HepG2 (cell line): ENCODE data around the gene FIS1. TPM values are rescaled to one million over a fixed set of nuclear protein-coding genes. Genes with fewer than 3 reads are reported as not detected.
A peak's percentile ranks its signal among the peaks of the same experiment; 100 is the strongest.

Experiments
- ATF7-NPFF ChIP-seq: sonication (generic); formaldehyde crosslinking; IDR thresholded peaks from 2 replicates; pipeline ENCODE4 v1.8.1; 2023; ENCODE audit warnings: mild to moderate bottlenecking, low read depth, missing genetic modification reagents, moderate library complexity
- E2F2 ChIP-seq: sonication (generic); formaldehyde crosslinking; IDR thresholded peaks from 2 replicates; pipeline ENCODE4 v1.4.0; 2020; ENCODE audit warnings: missing genetic modification reagents, borderline replicate concordance
- HMG20B ChIP-seq: conservative IDR thresholded peaks from 2 replicates; pipeline ENCODE4 v1.6.1; 2016; ENCODE audit warnings: missing genetic modification reagents, missing compliant biosample characterization
- TCF7L2 ChIP-seq: IDR thresholded peaks from 2 replicates; pipeline ENCODE4 v1.6.1; 2011; ENCODE audit warnings: mild to moderate bottlenecking, low read depth, low read length, moderate library complexity
- ZBTB1 ChIP-seq: sonication (generic); formaldehyde crosslinking; IDR thresholded peaks from 2 replicates; pipeline ENCODE4 v1.4.0; 2020; ENCODE audit warnings: missing genetic modification reagents, borderline replicate concordance
- ZMYM3 ChIP-seq: sonication (generic); formaldehyde crosslinking; IDR thresholded peaks from 2 replicates; pipeline ENCODE4 v1.5.1; 2020; ENCODE audit warnings: mild to moderate bottlenecking, missing genetic modification reagents
- ZNF543 ChIP-seq: sonication (generic); formaldehyde crosslinking; IDR thresholded peaks from 2 replicates; pipeline ENCODE4 v1.4.0; 2020; ENCODE audit warnings: mild to moderate bottlenecking, missing genetic modification reagents
- ZNF572 ChIP-seq: sonication (generic); formaldehyde crosslinking; IDR thresholded peaks from 2 replicates; pipeline ENCODE4 v1.5.1; 2020; ENCODE audit warnings: mild to moderate bottlenecking, missing genetic modification reagents
- ZNF619 ChIP-seq: sonication (generic); formaldehyde crosslinking; IDR thresholded peaks from 2 replicates; pipeline ENCODE4 v1.4.0; 2020; ENCODE audit warnings: mild to moderate bottlenecking, missing genetic modification reagents
- polyA plus RNA-seq, 8 experiments: library from polyadenylated mRNA; depleted of rRNA in 3 of 8; stranded (reverse) in 7 of 8; unstranded in 1 of 8; fragments of >200 nt; fragmentation: Illumina TruSeq in 4 of 8; extraction: Trizol in 4 of 8; gene quantifications; 2 replicates each; pipeline versions ENCODE4 v1.2.1 to v1.2.3, GENCODE V29; 2011 to 2016; ENCODE audit warnings: low read depth in 4 of 8, missing spikeins in 1 of 8, mixed read lengths in 1 of 8; ENCODE audit not compliant: insufficient read depth in 1 of 8
- total RNA-seq, 5 experiments: library from RNA; depleted of rRNA; stranded (reverse); fragments of >200 nt; fragmentation: Illumina TruSeq; extraction: Trizol; gene quantifications; 2 replicates each; pipeline ENCODE4 v1.2.3, GENCODE V29; 2016; ENCODE audit warnings: low read depth in 1 of 5
- TF ChIP-seq, protein P1 (sequence below): sonication (generic); formaldehyde crosslinking; IDR thresholded peaks from 2 replicates; pipeline ENCODE4 v1.5.0; 2020; ENCODE audit warnings: missing genetic modification reagents
- TF ChIP-seq, protein P2 (sequence below), 2 experiments: IDR thresholded peaks; 2 replicates each; pipeline ENCODE4 v1.6.1; 2011 to 2012; ENCODE audit warnings: low read length in 2 of 2, borderline replicate concordance in 1 of 2, low read depth in 1 of 2, mild to moderate bottlenecking in 1 of 2, moderate library complexity in 1 of 2
- TF ChIP-seq, protein P3 (sequence below): sonication (generic); formaldehyde crosslinking; IDR thresholded peaks from 2 replicates; pipeline ENCODE4 v1.4.0; 2020; ENCODE audit warnings: missing genetic modification reagents
- TF ChIP-seq, protein P4 (sequence below): IDR thresholded peaks from 2 replicates; pipeline ENCODE4 v1.6.1; 2012; ENCODE audit warnings: low read length, improper control_type of control experiment

FIS1 gene
- total and polyA plus RNA-seq, 2 of the 13 experiments (the other 11 are each of a cell fraction or from before 2014, with no cell fraction given) = 97.5 to 101 TPM

DNA sequence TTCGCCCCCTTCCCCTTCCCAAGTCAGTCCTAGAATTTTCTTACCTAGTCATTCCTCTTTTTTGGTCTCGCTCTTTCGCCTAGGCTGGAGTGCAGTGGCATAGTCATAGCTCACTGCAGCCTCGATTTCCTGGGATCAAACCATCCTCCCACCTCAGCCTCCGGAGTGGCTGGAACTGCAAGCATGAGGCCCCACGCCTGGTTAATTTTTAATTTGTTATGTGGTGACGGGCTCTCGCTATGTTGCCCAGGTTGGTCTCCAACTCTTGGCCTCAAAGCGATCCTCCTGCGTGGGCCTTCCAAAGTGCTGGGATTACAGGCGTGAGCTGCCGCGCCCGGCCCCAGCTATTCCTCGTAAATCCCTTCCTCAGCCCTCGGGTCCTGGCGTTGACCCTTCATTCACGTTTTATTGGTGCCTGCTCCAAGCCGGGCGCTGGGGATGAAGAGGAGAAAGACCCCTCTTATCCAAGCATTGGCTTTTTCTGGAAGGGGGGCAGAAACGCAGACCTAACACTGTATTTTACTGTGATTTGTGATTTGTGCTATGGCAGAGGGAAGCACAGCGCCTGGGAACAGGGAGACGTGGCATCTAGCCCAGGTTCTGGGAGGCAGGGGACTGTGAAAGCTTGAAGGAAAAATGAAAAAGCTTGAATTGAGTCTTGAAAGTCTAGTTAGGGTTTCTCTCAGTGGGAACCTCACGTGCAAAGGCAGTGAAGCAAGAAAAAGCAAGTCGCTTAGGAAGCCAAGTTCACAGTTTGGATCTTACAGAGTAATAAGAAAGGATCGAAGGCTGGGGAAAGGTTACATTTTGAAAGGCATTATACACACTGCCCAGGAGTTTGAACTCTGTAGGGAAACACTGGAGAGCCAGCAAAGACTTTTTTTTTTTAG is 26.4 kb downstream of the FIS1 start (continued):
- TF ChIP-seq, protein P1, sequence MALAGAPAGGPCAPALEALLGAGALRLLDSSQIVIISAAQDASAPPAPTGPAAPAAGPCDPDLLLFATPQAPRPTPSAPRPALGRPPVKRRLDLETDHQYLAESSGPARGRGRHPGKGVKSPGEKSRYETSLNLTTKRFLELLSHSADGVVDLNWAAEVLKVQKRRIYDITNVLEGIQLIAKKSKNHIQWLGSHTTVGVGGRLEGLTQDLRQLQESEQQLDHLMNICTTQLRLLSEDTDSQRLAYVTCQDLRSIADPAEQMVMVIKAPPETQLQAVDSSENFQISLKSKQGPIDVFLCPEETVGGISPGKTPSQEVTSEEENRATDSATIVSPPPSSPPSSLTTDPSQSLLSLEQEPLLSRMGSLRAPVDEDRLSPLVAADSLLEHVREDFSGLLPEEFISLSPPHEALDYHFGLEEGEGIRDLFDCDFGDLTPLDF = no peak
- TF ChIP-seq ZBTB1 (CRISPR knock-in tag) (no peak), ATF7-NPFF (CRISPR knock-in tag) (no peak), ZNF619 (no peak; the same call in 1 of the 2 replicates), ZNF572 (CRISPR knock-in tag) (0 out of 2 replicates have a peak, but pooled peaks have one; percentile 34), HMG20B (CRISPR knock-in tag) (no peak), E2F2 (CRISPR knock-in tag) (no peak), ZNF543 (no peak), ZMYM3 (CRISPR knock-in tag) (peak; percentile 93), TCF7L2 (no peak)
- TF ChIP-seq, protein P2, sequence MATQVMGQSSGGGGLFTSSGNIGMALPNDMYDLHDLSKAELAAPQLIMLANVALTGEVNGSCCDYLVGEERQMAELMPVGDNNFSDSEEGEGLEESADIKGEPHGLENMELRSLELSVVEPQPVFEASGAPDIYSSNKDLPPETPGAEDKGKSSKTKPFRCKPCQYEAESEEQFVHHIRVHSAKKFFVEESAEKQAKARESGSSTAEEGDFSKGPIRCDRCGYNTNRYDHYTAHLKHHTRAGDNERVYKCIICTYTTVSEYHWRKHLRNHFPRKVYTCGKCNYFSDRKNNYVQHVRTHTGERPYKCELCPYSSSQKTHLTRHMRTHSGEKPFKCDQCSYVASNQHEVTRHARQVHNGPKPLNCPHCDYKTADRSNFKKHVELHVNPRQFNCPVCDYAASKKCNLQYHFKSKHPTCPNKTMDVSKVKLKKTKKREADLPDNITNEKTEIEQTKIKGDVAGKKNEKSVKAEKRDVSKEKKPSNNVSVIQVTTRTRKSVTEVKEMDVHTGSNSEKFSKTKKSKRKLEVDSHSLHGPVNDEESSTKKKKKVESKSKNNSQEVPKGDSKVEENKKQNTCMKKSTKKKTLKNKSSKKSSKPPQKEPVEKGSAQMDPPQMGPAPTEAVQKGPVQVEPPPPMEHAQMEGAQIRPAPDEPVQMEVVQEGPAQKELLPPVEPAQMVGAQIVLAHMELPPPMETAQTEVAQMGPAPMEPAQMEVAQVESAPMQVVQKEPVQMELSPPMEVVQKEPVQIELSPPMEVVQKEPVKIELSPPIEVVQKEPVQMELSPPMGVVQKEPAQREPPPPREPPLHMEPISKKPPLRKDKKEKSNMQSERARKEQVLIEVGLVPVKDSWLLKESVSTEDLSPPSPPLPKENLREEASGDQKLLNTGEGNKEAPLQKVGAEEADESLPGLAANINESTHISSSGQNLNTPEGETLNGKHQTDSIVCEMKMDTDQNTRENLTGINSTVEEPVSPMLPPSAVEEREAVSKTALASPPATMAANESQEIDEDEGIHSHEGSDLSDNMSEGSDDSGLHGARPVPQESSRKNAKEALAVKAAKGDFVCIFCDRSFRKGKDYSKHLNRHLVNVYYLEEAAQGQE (IDR thresholded peaks at IDR 0.05; ENCODE audit: borderline replicate concordance in 1 of 2, low read depth in 1 of 2, low read length in 2 of 2) = no peak
- TF ChIP-seq, protein P3, sequence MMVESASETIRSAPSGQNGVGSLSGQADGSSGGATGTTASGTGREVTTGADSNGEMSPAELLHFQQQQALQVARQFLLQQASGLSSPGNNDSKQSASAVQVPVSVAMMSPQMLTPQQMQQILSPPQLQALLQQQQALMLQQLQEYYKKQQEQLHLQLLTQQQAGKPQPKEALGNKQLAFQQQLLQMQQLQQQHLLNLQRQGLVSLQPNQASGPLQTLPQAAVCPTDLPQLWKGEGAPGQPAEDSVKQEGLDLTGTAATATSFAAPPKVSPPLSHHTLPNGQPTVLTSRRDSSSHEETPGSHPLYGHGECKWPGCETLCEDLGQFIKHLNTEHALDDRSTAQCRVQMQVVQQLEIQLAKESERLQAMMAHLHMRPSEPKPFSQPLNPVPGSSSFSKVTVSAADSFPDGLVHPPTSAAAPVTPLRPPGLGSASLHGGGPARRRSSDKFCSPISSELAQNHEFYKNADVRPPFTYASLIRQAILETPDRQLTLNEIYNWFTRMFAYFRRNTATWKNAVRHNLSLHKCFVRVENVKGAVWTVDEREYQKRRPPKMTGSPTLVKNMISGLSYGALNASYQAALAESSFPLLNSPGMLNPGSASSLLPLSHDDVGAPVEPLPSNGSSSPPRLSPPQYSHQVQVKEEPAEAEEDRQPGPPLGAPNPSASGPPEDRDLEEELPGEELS (CRISPR knock-in tag) = no peak
- TF ChIP-seq, protein P4, sequence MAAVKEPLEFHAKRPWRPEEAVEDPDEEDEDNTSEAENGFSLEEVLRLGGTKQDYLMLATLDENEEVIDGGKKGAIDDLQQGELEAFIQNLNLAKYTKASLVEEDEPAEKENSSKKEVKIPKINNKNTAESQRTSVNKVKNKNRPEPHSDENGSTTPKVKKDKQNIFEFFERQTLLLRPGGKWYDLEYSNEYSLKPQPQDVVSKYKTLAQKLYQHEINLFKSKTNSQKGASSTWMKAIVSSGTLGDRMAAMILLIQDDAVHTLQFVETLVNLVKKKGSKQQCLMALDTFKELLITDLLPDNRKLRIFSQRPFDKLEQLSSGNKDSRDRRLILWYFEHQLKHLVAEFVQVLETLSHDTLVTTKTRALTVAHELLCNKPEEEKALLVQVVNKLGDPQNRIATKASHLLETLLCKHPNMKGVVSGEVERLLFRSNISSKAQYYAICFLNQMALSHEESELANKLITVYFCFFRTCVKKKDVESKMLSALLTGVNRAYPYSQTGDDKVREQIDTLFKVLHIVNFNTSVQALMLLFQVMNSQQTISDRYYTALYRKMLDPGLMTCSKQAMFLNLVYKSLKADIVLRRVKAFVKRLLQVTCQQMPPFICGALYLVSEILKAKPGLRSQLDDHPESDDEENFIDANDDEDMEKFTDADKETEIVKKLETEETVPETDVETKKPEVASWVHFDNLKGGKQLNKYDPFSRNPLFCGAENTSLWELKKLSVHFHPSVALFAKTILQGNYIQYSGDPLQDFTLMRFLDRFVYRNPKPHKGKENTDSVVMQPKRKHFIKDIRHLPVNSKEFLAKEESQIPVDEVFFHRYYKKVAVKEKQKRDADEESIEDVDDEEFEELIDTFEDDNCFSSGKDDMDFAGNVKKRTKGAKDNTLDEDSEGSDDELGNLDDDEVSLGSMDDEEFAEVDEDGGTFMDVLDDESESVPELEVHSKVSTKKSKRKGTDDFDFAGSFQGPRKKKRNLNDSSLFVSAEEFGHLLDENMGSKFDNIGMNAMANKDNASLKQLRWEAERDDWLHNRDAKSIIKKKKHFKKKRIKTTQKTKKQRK = no peak
